Measurements from ENCODE around the gene FLRT2.

- no peak for TF ChIP-seq CTCF (IDR thresholded peaks at IDR 0.05; ENCODE audit: low read length)
- no peak for TF ChIP-seq EZH2 (IDR thresholded peaks at IDR 0.05; ENCODE audit: borderline replicate concordance, low read length)
Measured at GRCh38 chr14:85545738-85546137, 15.8 kb downstream of the FLRT2 start.
